Measurements from ENCODE around the gene NAIF1.
"Not testable (repeated sequence)": the region's sequence is repeated elsewhere in the genome, so short reads cannot be mapped to it uniquely, and the experiment has no call there.

Gene NAIF1

GRCh38 chr9:128066713-128067644 is at the start of gene NAIF1:
TSS of gene NAIF1 (minus strand) at chr9:128067320. CDS start at chr9:128067101, 219 bp downstream.
- peak within 1 kb of the TSS; percentile 82 for H3K4me3 ChIP-seq
- H3K27ac ChIP-seq, result peak within 1 kb of the TSS; percentile 96

GRCh38 chr9:128116104-128117083 is 49.3 kb upstream of the NAIF1 start:
- no peak overlapping the region for H3K27ac ChIP-seq
- no peak overlapping the region for H3K9ac ChIP-seq (ENCODE audit: insufficient read length)

More at GRCh38 chr9:128066713-128067644, at the start of gene NAIF1:
- DNase-seq (ENCODE audit: low read depth, low spot score), result peak; percentile 97
- TF ChIP-seq POLR2AphosphoS5 (IDR thresholded peaks at IDR 0.05; ENCODE audit: borderline replicate concordance, low read depth, low read length), result no peak
- no peak for TF ChIP-seq FOXP2 (optimal IDR thresholded peaks at IDR 0.05; ENCODE audit: control extremely low read depth, extremely low read length, insufficient read depth)
- no peak for TF ChIP-seq EZH2 (IDR thresholded peaks at IDR 0.05)
- H3K9ac ChIP-seq (ENCODE audit: insufficient read length), result peak within 1 kb of the TSS; percentile 88
- H3K9me3 ChIP-seq (ENCODE audit: low read depth, low read length), result no peaks in the 10 kb centered on the region
- H3K36me3 ChIP-seq (ENCODE audit: insufficient read depth, low read length), result peaks cover 4% of the 10 kb centered on the region; the same call in 1 of the 2 replicates

DNA sequence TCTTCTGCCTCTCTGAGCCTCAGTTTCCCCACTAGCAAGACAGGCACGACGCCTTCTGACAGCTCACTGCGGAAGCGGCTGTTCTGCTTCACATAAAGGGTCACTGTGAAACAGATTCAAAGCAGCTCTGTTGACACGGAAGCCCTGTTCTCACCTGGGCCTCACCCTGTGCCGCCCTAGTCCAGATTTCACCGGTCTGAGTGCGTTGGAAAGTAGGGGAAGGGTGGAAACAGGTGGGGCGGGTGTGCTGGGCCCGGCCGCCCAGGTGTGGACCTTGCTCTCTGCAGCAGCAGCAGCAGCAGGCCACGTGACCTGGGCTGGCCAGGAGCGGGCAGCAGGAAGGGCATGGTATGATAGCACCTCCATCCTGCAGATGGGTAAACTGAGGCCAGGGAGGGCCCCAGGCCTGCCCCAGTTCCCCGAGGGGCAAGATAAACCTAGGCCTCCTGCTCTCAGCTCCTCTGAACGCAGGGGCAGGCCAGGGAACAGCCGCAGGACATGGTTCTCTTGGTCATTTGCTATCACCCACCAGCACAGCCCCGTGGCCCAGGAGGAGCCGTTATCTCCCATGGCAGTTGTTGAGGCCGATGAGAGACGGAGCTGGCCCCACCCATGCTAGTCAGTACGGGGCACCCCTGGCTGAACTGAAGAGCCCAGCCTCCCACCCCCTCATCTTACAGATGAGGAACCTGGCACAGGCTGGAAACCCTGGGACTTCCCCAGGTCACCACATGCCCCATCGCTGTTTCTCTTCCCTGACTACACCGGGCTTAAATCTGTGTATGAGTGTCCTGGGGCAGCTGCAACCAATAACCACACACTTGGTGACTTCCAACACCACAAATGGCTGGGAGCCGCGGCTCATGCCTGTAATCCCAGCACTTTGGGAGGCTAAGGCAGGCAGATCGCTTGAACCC is 48.3 kb upstream of the NAIF1 start:
- Histone ChIP-seq H3K36me3 (ENCODE audit: insufficient read depth, low read length) (no peaks in the 10 kb centered on the region), H3K4me3 (no peak overlapping the region), H3K9ac (ENCODE audit: insufficient read length) (no peak overlapping the region), H3K27ac (no peak overlapping the region), H3K9me3 (ENCODE audit: low read depth, low read length) (no peaks in the 10 kb centered on the region)
- TF ChIP-seq FOXP2 (optimal IDR thresholded peaks at IDR 0.05; ENCODE audit: control extremely low read depth, extremely low read length, insufficient read depth) (no peak), EZH2 (IDR thresholded peaks at IDR 0.05) (no peak), POLR2AphosphoS5 (IDR thresholded peaks at IDR 0.05; ENCODE audit: borderline replicate concordance, low read depth, low read length) (no peak)
- no peak for DNase-seq (ENCODE audit: low read depth, low spot score)

More at GRCh38 chr9:128116104-128117083, 49.3 kb upstream of the NAIF1 start:
- Histone ChIP-seq H3K36me3 (ENCODE audit: insufficient read depth, low read length) (no peaks in the 10 kb centered on the region), H3K4me3 (no peak overlapping the region), H3K9me3 (ENCODE audit: low read depth, low read length) (no peaks in the 10 kb centered on the region)
- no peak for DNase-seq (ENCODE audit: low read depth, low spot score)
- TF ChIP-seq POLR2AphosphoS5 (IDR thresholded peaks at IDR 0.05; ENCODE audit: borderline replicate concordance, low read depth, low read length) (no peak), FOXP2 (optimal IDR thresholded peaks at IDR 0.05; ENCODE audit: control extremely low read depth, extremely low read length, insufficient read depth) (no peak), EZH2 (IDR thresholded peaks at IDR 0.05) (no peak)

DNA sequence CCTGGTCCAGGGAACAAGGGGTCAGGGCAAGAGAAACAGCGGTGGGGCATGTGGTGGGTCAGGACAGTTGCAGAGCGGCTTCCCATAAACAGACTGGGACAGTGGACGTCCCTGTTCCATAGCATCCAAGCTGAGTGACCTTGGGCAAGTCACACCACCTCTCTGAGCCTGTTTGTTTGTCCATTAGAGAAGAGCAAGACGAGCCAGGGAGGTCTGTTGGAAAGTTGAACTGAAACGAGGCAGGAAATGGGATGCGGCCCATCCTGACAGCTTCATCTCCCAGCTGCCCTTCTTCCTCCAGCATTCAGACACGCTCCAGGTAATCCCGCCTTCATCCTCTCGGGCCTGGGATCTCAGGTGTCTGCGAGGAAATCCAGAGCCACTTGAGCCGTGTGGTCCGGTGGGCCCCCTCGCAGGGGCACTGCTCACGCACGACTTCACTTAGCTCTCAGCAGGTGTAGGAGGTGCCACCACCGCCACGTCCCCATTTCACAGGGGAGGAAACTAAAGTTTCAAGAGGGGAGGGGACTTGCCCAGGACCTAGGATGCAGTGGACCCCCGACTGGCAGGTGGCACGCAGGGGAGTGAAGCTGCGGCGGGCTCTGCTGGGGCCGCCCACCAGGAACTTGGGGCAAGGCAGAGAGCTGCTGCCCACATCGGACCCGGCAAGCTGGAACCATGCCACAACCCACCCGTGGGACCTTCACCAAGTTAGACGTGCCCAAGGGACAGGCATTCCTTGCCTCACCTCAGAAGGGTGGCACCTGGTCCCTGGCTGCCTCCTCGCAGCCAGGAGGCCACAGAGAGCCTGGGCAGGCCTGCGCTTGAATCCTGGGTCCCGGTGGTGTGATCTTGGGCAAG is 47.4 kb upstream of the NAIF1 start:
- Histone ChIP-seq H3K36me3 (ENCODE audit: insufficient read depth, low read length) (no peaks in the 10 kb centered on the region), H3K27ac (no peak overlapping the region), H3K4me3 (no peak overlapping the region), H3K9ac (ENCODE audit: insufficient read length) (no peak overlapping the region), H3K9me3 (ENCODE audit: low read depth, low read length) (no peaks in the 10 kb centered on the region)
- no peak for TF ChIP-seq POLR2AphosphoS5 (IDR thresholded peaks at IDR 0.05; ENCODE audit: borderline replicate concordance, low read depth, low read length)
- TF ChIP-seq FOXP2 (optimal IDR thresholded peaks at IDR 0.05; ENCODE audit: control extremely low read depth, extremely low read length, insufficient read depth), result no peak
- TF ChIP-seq EZH2 (IDR thresholded peaks at IDR 0.05), result no peak
- no peak for DNase-seq (ENCODE audit: low read depth, low spot score)

DNA sequence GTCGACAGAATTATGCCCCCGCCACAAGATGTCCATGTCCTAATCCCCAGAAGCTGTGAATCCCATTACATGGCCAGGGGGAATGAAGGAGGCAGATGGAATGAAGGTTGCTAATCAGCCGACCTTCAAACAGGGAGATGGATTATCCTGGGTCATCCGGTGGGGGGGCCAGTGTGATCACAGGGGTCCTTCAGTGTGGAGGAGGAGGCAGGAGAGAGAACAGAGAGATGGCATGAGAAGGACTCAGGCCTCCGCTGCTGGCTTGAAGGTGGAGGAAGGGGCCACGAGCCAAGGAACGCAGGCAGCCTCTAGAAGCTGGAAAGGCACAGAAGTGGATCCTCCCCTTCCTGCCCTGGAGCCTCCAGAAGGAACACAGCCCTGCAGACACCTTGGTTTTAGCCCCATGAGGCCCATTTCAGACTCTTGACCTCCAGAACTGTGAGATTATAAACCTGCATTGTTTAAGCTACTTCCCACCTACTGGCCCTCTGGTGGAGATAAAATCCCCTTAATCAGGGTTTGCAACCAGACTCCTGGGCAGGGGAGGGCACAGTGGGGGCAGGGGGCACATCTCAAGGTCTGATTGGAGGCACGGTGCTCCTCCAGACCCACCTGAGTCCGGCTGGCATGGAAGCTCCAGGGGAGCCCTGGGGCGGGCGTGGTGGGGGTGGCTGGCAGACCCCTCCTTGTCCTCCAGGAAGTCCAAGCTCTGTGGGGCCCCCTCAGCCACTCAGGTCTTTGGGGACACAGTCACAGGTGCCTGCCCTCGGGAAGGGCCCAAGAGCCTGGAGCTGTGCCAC is 46.6 kb upstream of the NAIF1 start:
- no peaks in the 10 kb centered on the region for H3K9me3 ChIP-seq (ENCODE audit: low read depth, low read length)
- H3K9ac ChIP-seq (ENCODE audit: insufficient read length), result no peak overlapping the region
- DNase-seq (ENCODE audit: low read depth, low spot score), result no peak
- TF ChIP-seq POLR2AphosphoS5 (IDR thresholded peaks at IDR 0.05; ENCODE audit: borderline replicate concordance, low read depth, low read length) (no peak), EZH2 (IDR thresholded peaks at IDR 0.05) (no peak), FOXP2 (optimal IDR thresholded peaks at IDR 0.05; ENCODE audit: control extremely low read depth, extremely low read length, insufficient read depth) (no peak)
- no peaks in the 10 kb centered on the region for H3K36me3 ChIP-seq (ENCODE audit: insufficient read depth, low read length)
- H3K4me3 ChIP-seq, result no peak overlapping the region
- no peak overlapping the region for H3K27ac ChIP-seq

DNA sequence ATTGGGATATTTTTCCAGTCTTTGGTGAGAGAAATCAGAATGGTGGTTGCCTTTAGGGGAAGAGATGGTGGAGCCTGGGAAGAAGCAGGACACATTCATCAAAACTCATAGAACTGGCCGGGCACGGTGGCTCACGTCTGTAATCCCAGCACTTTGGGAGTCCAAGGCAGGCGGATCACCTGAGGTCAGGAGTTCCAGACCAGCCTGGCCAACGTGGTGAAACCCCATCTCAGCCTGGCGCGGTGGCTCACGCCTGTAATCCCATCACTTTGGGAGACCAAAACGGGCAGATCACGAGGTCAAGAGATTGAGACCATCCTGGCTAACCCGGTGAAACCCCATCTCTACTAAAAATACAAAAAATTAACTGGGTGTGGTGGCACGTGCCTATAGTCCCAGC is 44.6 kb upstream of the NAIF1 start:
- DNase-seq (ENCODE audit: low read depth, low spot score); H3K27ac ChIP-seq; H3K9ac ChIP-seq (ENCODE audit: insufficient read length); H3K9me3 ChIP-seq (ENCODE audit: low read depth, low read length); H3K4me3 ChIP-seq: not testable (repeated sequence)
- peaks cover 13% of the 10 kb centered on the region for H3K36me3 ChIP-seq (ENCODE audit: insufficient read depth, low read length)
